Panc1 (cell line): ENCODE measurements around the gene FIG4. TPM values are rescaled to one million over a fixed set of nuclear protein-coding genes. Genes with fewer than 3 reads are reported as not detected.

ENCODE experiments used
- ATAC-seq: fragments of 200-7000 bp; cut with Tn5 transposase; 2 replicates; pipeline ENCODE4 v1.9.1; 2020; ENCODE audit warnings: mild to moderate bottlenecking, moderate library complexity
- BruUV-seq: library from RNA; stranded (reverse); fragments of 400-500 nt; replicated peaks from 2 replicates; lab custom pipeline; 2021; lab: Mats Ljungman, UMichigan
- CTCF ChIA-PET: fragments of 300-600 bp; sonication (Branson Sonifier 250); formaldehyde crosslinking; loops from one replicate; lab custom pipeline; 2022; ENCODE audit warnings: antibody characterized with exemption; lab: Charles Lee
- POLR2A ChIA-PET: fragments of 300-600 bp; sonication (Branson Sonifier 250); formaldehyde crosslinking; loops from one replicate; lab custom pipeline; 2022; ENCODE audit warnings: antibody characterized with exemption; lab: Charles Lee
- DNase-seq: peaks from one replicate; pipeline ENCODE4 v3.0.0-alpha.2; 2010; ENCODE audit warnings: low read depth, low spot score
- H3K27ac ChIP-seq: 2 replicates; pipeline ENCODE4 v1.5.1; 2011; ENCODE audit warnings: mild to moderate bottlenecking, low read length, inconsistent platforms
- H3K27me3 ChIP-seq: fragments of 200-500 bp; sonication (Bioruptor generic); 2 replicates; pipeline ENCODE4 v1.6.0; 2014; ENCODE audit warnings: low read length, inconsistent platforms; ENCODE audit not compliant: control insufficient read depth, insufficient read depth
- H3K36me3 ChIP-seq: fragments of 200-500 bp; sonication (Bioruptor generic); 2 replicates; pipeline ENCODE4 v1.5.1; 2014; ENCODE audit warnings: inconsistent platforms, mild to moderate bottlenecking, low read length, moderate library complexity; ENCODE audit not compliant: control insufficient read depth, insufficient read depth
- H3K4me1 ChIP-seq: 2 replicates; pipeline ENCODE4 v1.5.1; 2011; ENCODE audit warnings: inconsistent platforms, mild to moderate bottlenecking, low read length, moderate library complexity; ENCODE audit not compliant: control insufficient read depth, insufficient read depth
- H3K4me3 ChIP-seq, 2 experiments: 2 replicates each; pipeline ENCODE4 v1.5.1; 2011 to 2012; ENCODE audit warnings: low read depth in 2 of 2, low read length in 2 of 2, mild to moderate bottlenecking in 2 of 2, inconsistent platforms in 1 of 2, moderate library complexity in 1 of 2
- H3K9me3 ChIP-seq: fragments of 200-500 bp; sonication (Bioruptor generic); 2 replicates; pipeline ENCODE4 v1.5.1; 2014; ENCODE audit warnings: low read depth, mild to moderate bottlenecking, inconsistent platforms, low read length, moderate library complexity; ENCODE audit not compliant: control insufficient read depth, insufficient read depth
- CTCF ChIP-seq: fragments of 450-650 bp; IDR thresholded peaks from 2 replicates; pipeline ENCODE4 v1.5.1; 2017; ENCODE audit warnings: mild to moderate bottlenecking
- POLR2AphosphoS5 ChIP-seq: IDR thresholded peaks from 2 replicates; pipeline ENCODE4 v1.6.1; 2012; ENCODE audit warnings: mild to moderate bottlenecking, low read depth, low read length, moderate library complexity
- REST ChIP-seq, 2 experiments: IDR thresholded peaks; 2 replicates each; pipeline ENCODE4 v1.6.1; 2011 to 2012; ENCODE audit warnings: low read depth in 2 of 2, control low read depth in 1 of 2, low read length in 1 of 2, mild to moderate bottlenecking in 1 of 2, moderate library complexity in 1 of 2; ENCODE audit not compliant: insufficient read depth in 1 of 2
- SIN3A ChIP-seq: IDR thresholded peaks from 2 replicates; pipeline ENCODE4 v1.6.1; 2012; ENCODE audit warnings: low read depth, mild to moderate bottlenecking, low read length, moderate library complexity, borderline replicate concordance; ENCODE audit not compliant: insufficient read depth
- TCF7L2 ChIP-seq: IDR thresholded peaks from 2 replicates; pipeline ENCODE4 v1.6.1; 2011; ENCODE audit warnings: mild to moderate bottlenecking, low read depth, low read length, inconsistent platforms
- in situ Hi-C: cut with HindIII; loops from 2 replicates; pipeline ENCODE4 v1.10.0; 2016; ENCODE audit warnings: low sequenced_read_pairs, low pct_unique_long_range_greater_than_20kb
- intact Hi-C: fragments of 100-400 bp; cut with micrococcal nuclease; formaldehyde crosslinking; loops from one replicate; pipeline ENCODE4 v1.10.0; 2022; ENCODE audit not compliant: unreplicated experiment
- total RNA-seq: library from RNA; stranded (reverse); gene quantifications from one replicate; pipeline ENCODE4 v1.2.1, GENCODE V29; 2021; ENCODE audit not compliant: unreplicated experiment

FIG4 gene
- total RNA-seq, 1 experiment from 2014 or later = 19.0 TPM

- Histone ChIP-seq H3K4me1 (no peaks in the 10 kb centered on the region), H3K27ac (no peak overlapping the region), H3K36me3 (no peaks in the 10 kb centered on the region), H3K27me3 (peaks cover 21% of the 10 kb centered on the region), H3K4me3 (no peak overlapping the region), H3K9me3 (no peaks in the 10 kb centered on the region)
- TF ChIP-seq REST (IDR thresholded peaks at IDR 0.05; ENCODE audit: insufficient read depth in 1 of 2, low read depth in 2 of 2, low read length in 1 of 2) (no peak), TCF7L2 (no peak), POLR2AphosphoS5 (no peak), SIN3A (no peak), CTCF (no peak)
- BruUV-seq = no TSS peak
- intact Hi-C loops = no loop called here
- in situ Hi-C loops = no loop called here
- DNase-seq (no peak), ATAC-seq (no peak)
- ChIA-PET CTCF (no interaction called here), POLR2A (no interaction called here)
These were observed 183.5 kb downstream of the FIG4 start for GRCh38 chr6:109874621-109875020.

Other genes starting within 250 kb of the FIG4 start
- gene MICAL1, start 235.5 kb upstream of the FIG4 start, total RNA-seq = 64.5 TPM
- gene ZBTB24, start 208.1 kb upstream of the FIG4 start, total RNA-seq = 21.5 TPM
- gene AK9, start 94 bp upstream of the FIG4 start, total RNA-seq = 2.3 TPM